ENCODE data around the gene ASTN1.

Gene ASTN1

DNA sequence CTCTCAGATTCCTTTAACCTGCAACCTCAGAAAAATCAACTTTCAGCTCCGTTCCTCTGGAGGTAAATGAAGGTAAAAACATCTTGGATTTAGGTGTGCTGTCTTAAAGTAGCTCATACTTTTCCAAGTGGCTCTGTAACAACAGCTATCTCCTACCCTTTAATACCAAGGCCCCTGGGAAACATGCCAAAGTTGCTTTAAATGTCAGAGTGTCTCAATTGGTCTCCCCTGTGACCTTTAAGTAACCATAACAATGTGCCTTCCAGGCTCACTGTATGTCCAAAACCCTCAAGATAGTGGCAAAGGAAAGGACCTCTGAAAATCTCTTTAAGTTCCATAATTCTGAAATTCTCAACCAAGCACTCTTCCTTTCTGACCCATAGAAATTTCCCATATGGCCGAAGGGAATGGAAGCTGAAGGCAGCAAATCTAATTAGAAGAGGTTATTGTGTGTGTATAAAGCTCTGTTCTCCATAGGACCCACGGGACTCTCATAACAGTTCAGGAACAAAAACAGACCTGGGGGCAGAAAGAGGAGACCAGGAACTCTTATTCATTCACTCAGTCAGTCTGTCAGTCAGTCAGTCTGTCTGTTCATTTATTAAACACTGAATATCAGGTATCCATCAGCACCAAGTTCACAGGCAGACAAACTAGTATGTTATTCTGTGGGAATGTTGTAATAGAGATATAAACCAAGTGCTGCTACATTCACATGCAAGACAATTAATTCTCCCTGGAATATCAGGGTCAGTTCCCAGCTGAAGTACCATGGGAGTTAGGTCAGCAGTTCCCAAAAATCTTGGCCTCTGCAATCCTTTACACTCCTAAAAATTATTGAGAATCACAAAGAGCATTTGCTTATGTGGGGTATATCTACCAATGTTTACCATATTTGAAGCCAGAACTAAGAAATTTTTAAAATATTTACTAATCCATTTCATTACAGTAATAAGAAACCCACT is 19.1 kb downstream of the ASTN1 start:
- Histone ChIP-seq H3K27ac (no peak overlapping the region), H3K9ac (no peak overlapping the region), H3K4me3 (IDR thresholded peaks at IDR 0.05; ENCODE audit: insufficient read depth, low read depth, low read length) (no peak overlapping the region), H3K4me1 (ENCODE audit: low read depth, poor library complexity, severe bottlenecking) (no peaks in the 10 kb centered on the region), H3K27me3 (ENCODE audit: insufficient read depth, low read depth) (no peaks in the 10 kb centered on the region), H3K4me2 (no peak overlapping the region), H2AFZ (ENCODE audit: low read depth) (no peak overlapping the region), H3K79me2 (ENCODE audit: insufficient read depth, low read depth) (no peaks in the 10 kb centered on the region), H4K20me1 (ENCODE audit: insufficient read depth) (no peaks in the 10 kb centered on the region), H3K36me3 (ENCODE audit: insufficient read depth) (no peaks in the 10 kb centered on the region)
- TF ChIP-seq, protein P1, sequence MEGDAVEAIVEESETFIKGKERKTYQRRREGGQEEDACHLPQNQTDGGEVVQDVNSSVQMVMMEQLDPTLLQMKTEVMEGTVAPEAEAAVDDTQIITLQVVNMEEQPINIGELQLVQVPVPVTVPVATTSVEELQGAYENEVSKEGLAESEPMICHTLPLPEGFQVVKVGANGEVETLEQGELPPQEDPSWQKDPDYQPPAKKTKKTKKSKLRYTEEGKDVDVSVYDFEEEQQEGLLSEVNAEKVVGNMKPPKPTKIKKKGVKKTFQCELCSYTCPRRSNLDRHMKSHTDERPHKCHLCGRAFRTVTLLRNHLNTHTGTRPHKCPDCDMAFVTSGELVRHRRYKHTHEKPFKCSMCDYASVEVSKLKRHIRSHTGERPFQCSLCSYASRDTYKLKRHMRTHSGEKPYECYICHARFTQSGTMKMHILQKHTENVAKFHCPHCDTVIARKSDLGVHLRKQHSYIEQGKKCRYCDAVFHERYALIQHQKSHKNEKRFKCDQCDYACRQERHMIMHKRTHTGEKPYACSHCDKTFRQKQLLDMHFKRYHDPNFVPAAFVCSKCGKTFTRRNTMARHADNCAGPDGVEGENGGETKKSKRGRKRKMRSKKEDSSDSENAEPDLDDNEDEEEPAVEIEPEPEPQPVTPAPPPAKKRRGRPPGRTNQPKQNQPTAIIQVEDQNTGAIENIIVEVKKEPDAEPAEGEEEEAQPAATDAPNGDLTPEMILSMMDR (conservative IDR thresholded peaks at IDR 0.05; ENCODE audit: low read depth, low read length), result no peak

DNA sequence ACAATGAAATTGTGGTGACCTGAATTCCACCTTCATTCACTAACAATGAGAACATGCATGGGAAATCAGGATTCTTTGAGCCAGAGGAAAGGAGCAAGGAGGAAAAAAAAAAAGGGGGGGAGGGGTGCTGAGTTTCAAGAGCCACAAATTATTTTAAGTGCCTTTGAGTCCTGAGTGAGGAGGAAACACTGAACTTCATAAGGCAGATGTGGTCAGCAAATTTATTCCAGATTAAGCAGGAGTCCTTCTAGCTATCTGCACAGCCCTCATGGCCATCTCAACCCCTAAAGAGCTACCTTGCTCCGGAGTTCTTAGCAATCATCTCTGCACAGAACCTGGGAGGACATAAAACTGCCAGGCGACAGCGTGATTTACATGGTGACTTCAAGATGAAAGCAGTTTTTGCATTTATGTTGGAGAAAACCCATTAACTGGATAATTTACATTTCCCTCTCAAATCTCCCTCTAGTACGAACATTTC is 21.7 kb downstream of the ASTN1 start:
- no peak overlapping the region for H3K27ac ChIP-seq
- TF ChIP-seq, protein P1 (conservative IDR thresholded peaks at IDR 0.05; ENCODE audit: low read depth, low read length), result no peak
- no peak overlapping the region for H2AFZ ChIP-seq (ENCODE audit: low read depth)
- H3K9ac ChIP-seq, result no peak overlapping the region
- no peak overlapping the region for H3K4me3 ChIP-seq (IDR thresholded peaks at IDR 0.05; ENCODE audit: insufficient read depth, low read depth, low read length)
- no peaks in the 10 kb centered on the region for H3K27me3 ChIP-seq (ENCODE audit: insufficient read depth, low read depth)
- no peaks in the 10 kb centered on the region for H3K79me2 ChIP-seq (ENCODE audit: insufficient read depth, low read depth)
- H3K4me2 ChIP-seq, result no peak overlapping the region
- H3K36me3 ChIP-seq (ENCODE audit: insufficient read depth), result no peaks in the 10 kb centered on the region
- no peaks in the 10 kb centered on the region for H3K4me1 ChIP-seq (ENCODE audit: low read depth, poor library complexity, severe bottlenecking)
- H4K20me1 ChIP-seq (ENCODE audit: insufficient read depth), result no peaks in the 10 kb centered on the region

DNA sequence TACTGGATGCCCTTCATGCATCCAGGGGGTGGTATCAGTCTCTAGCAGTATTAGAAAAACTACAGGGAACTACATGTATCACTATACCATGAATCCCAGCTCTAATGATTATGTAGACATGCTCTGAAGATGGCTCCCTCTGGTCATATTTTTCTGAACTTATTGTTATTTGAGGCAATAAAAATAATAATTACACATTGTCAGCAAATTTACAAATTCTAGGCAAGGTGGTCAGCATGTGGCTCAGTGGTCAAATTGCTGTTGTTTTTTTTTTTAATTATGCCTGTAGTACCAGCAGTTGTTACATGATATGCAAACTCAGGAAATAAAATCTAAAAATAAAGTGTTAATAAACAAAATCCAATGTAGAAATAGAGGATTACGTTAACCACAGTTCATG is 22.5 kb downstream of the ASTN1 start:
- Histone ChIP-seq H3K4me1 (ENCODE audit: low read depth, poor library complexity, severe bottlenecking) (no peaks in the 10 kb centered on the region), H3K27ac (no peak overlapping the region), H2AFZ (ENCODE audit: low read depth) (no peak overlapping the region), H3K9ac (no peak overlapping the region), H3K4me3 (IDR thresholded peaks at IDR 0.05; ENCODE audit: insufficient read depth, low read depth, low read length) (no peak overlapping the region), H3K36me3 (ENCODE audit: insufficient read depth) (no peaks in the 10 kb centered on the region), H4K20me1 (ENCODE audit: insufficient read depth) (no peaks in the 10 kb centered on the region), H3K27me3 (ENCODE audit: insufficient read depth, low read depth) (no peaks in the 10 kb centered on the region), H3K79me2 (ENCODE audit: insufficient read depth, low read depth) (no peaks in the 10 kb centered on the region), H3K4me2 (no peak overlapping the region)
- TF ChIP-seq, protein P1 (conservative IDR thresholded peaks at IDR 0.05; ENCODE audit: low read depth, low read length), result no peak

DNA sequence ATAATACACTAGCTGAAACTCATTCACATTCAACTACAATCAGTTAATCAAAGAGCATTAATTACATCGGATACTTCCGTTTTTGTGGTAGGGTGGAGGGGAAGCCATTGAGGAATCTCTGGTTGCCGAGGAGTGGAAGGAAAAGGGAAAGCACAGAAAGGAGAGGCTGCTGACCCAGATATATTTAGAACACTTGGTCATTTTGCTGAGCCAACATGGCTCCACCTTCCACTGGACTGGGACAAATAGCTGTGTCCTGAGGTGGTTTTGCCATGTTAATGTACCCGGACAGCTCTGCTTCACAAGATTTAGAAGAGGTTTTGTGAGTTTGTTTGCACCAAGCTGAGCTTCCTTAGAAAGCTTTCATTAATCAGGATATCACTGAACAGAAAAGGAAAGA is 26.2 kb downstream of the ASTN1 start:
- Histone ChIP-seq H3K36me3 (ENCODE audit: insufficient read depth) (no peaks in the 10 kb centered on the region), H3K4me2 (no peak overlapping the region), H2AFZ (ENCODE audit: low read depth) (no peak overlapping the region), H3K27me3 (ENCODE audit: insufficient read depth, low read depth) (no peaks in the 10 kb centered on the region), H3K4me1 (ENCODE audit: low read depth, poor library complexity, severe bottlenecking) (no peaks in the 10 kb centered on the region), H3K27ac (no peak overlapping the region), H3K4me3 (IDR thresholded peaks at IDR 0.05; ENCODE audit: insufficient read depth, low read depth, low read length) (no peak overlapping the region), H3K79me2 (ENCODE audit: insufficient read depth, low read depth) (no peaks in the 10 kb centered on the region), H3K9ac (no peak overlapping the region), H4K20me1 (ENCODE audit: insufficient read depth) (no peaks in the 10 kb centered on the region)
- TF ChIP-seq, protein P1 (conservative IDR thresholded peaks at IDR 0.05; ENCODE audit: low read depth, low read length), result no peak
